Motor neuron (in vitro differentiated cells): ENCODE data around the gene ARHGAP9. TPM values are rescaled to one million over a fixed set of nuclear protein-coding genes. Genes with fewer than 3 reads are reported as not detected.

ENCODE experiments used
- ATAC-seq, 8 experiments: fragments of 200-7000 bp; cut with Tn5 transposase; replicated peaks in 6 of 8; 2 replicates each; pipeline ENCODE4 v1.8.0; 2021; ENCODE audit warnings: mild to moderate bottlenecking in 8 of 8, moderate library complexity in 8 of 8
- H3K27ac ChIP-seq, 2 donors: fragments of 250-450 bp; sonication (Bioruptor Pico); 2 replicates each; pipeline ENCODE4 v1.9.0; 2021; ENCODE audit warnings: antibody characterized with exemption in 2 of 2, mild to moderate bottlenecking in 2 of 2, moderate library complexity in 1 of 2
- H3K4me1 ChIP-seq, 2 donors: fragments of 250-450 bp; sonication (Bioruptor Pico); replicated peaks in 1 of 2; 2 replicates each; pipeline ENCODE4 v1.6.1; 2021; ENCODE audit warnings: antibody characterized with exemption in 2 of 2, mild to moderate bottlenecking in 2 of 2, moderate library complexity in 1 of 2
- H3K4me3 ChIP-seq, 5 donors: fragments of 250-450 bp; sonication (Bioruptor Pico); 2 replicates each; pipeline ENCODE4 v1.9.0; 2021; ENCODE audit warnings: antibody characterized with exemption in 5 of 5, mild to moderate bottlenecking in 5 of 5, moderate library complexity in 4 of 5
- WGBS, 10 experiments: fragments of 450-650 bp; shearing (Covaris generic); methylation state at CpG; one replicate each; pipeline ENCODE4 v1.0.0; 2022; 5-methylcytosine and 5-hydroxymethylcytosine counted together
- in situ Hi-C, 9 experiments: fragments of 400-800 bp; cut with MboI; loops; one replicate each; pipeline ENCODE4 v1.15.0; 2021; ENCODE audit warnings: low sequenced_read_pairs in 9 of 9, low pct_unique_long_range_greater_than_20kb in 2 of 9; ENCODE audit not compliant: unreplicated experiment in 9 of 9
- total RNA-seq, 8 experiments: library from RNA; unstranded; fragments of 300-600 nt; gene quantifications; 2 replicates each; pipeline versions ENCODE4 v1.2.3 to v1.2.4, GENCODE V29; 2022

ARHGAP9 gene
- total RNA-seq, 8 experiments from 2014 or later: 0.45 to 6.2 (median 2.0) TPM

DNA sequence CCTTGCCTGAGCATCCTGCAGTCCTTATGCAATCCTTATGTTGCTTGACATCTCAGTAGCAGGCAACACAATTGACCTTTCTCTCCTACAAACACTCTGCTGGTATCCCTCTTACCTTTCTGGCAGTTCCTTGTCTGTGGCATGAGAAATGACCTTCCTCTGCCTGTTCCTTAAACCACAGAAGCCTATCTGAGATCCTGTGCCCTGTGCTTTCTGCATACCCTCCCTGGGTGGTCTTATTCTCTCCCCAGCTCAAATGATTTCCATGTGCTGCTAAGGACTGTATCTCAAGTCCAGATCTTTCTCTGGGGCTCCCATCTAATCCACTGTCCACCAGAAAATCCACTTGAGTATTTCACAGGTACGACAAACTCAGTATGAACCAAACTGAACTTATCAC is 2.0 kb upstream of the ARHGAP9 start:
- peaks cover 0 to 3% of the 10 kb centered on the region in 2 donors for H3K4me1 ChIP-seq
- WGBS, 10 experiments: 22 to 100% (median 83%) methylated on average over 1 of the region's 1 CpG; no CpG with 5 or more reads in 3 of the 10 experiments
- H3K27ac ChIP-seq: no peak overlapping the region
- no peak for ATAC-seq
- in situ Hi-C loops: no loop called here
- no peak overlapping the region for H3K4me3 ChIP-seq

DNA sequence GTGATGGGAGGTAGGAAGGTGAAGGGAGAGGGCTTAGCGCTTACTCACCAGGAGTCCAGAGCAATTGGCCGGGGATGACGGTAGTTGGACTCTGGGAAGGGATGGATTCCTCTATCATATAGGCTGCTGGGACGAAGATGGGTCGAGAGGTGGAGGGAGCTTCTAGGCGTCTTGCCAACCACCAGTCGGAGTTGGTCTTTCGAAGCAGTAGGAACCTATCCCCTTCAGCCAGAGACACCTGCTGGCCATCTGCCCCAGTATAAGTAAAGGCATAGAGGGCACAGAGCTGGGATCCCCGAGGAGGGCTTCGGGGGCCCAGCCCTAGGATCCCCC is 657 bp downstream of the ARHGAP9 start:
- Histone ChIP-seq H3K4me3 (no peak overlapping the region), H3K4me1 (peaks cover 0 to 13% of the 10 kb centered on the region in 2 donors), H3K27ac (no peak overlapping the region)
- ATAC-seq: no peak
- in situ Hi-C loops: no loop called here
- 82 to 100% (median 90%) methylated on average over 1 to 6 of the region's 10 CpGs; no CpG with 5 or more reads in 3 of the 10 experiments for WGBS, 10 experiments

DNA sequence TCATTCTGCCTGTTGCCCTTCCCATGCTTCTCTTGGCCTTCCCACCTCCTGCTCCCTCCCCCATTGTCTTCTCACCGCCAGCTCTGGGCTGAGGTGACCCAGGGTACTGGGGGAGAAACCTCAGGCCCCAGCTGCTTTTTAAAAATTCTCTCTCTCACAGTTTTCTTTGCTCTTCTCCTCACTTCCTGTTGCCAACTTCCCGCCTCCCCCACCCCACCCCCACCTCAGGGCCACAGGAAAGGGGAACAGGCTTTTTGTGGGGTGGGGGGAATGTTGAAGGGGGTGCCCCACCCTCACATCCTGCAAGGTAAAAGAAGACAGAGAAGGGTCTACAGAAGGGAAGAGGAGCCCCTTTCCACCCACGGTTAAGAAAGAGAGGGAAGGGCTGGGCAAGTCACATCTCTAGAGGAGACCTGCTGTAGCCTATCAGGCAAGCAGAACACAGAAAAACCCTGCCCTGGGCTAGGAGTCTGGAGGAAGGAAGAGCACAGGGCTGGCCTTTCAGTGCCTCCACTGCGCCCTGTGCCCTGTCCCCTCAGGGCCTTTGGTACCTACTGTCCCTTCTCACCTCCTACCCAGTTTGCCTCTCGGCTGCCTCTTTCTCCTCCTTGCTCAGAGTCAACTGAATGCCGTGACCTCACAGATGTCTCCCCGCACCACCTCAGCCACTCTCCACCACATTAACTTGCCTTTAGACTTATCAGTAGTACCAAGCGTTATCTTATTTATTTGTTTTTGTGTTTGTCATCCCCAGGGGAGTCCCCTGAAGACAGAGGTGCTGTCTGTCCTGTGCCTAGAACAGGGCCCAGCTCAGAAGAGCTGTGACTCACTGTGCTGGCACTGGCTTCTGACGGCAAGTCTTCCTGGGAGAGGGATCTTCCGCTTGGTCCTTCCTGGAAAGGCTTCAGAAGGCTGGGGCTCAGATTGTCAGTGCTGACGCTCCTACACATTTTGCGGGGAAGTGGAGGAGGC is 1.7 kb downstream of the ARHGAP9 start:
- Histone ChIP-seq H3K4me3 (no peak overlapping the region), H3K4me1 (peaks cover 0 to 13% of the 10 kb centered on the region in 2 donors), H3K27ac (no peak overlapping the region)
- ATAC-seq: no peak
- WGBS, 10 experiments: 54 to 80% (median 78%) methylated on average over 1 to 4 of the region's 12 CpGs; no CpG with 5 or more reads in 5 of the 10 experiments
- in situ Hi-C loops: no loop called here

DNA sequence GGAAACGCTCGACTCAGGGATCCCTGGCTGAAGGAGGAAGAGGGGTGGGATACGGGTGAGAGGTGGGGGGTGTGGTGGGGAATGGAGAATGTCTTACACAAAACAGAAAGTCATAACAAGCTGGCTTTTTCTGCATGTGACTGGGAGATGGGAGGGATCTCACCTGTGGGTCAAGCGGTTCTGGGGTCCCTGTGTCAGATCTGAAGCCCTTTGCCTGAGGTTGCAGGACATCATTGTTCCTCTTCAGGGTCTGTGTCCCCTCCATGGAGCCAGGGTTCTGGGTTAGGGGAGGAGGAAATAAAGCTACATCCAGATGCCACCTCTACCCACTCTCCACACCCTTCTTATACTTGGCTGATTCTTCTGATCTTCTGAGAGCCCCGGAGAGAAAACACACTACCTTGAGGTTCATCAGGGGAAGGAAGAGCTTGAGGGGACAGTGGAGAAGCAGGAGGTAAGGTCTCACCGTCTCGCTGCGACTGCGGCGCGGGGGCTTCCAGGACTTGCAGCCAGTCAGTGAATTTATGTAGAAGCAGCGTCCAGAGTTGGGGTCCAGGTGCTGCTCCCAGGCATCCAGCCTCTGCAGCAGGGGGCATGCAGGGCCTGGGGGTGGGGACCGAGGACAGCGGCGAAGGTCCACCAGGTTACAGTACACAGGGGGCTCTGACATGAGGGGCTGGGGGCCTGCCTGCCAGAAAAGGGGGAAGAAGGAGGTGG is 2.5 kb downstream of the ARHGAP9 start:
- 79 to 100% (median 91%) methylated on average over 1 to 6 of the region's 15 CpGs; no CpG with 5 or more reads in 6 of the 10 experiments for WGBS, 10 experiments
- peaks cover 0 to 13% of the 10 kb centered on the region in 2 donors for H3K4me1 ChIP-seq
- no peak for ATAC-seq
- H3K4me3 ChIP-seq: no peak overlapping the region
- in situ Hi-C loops: no loop called here
- H3K27ac ChIP-seq: no peak overlapping the region

DNA sequence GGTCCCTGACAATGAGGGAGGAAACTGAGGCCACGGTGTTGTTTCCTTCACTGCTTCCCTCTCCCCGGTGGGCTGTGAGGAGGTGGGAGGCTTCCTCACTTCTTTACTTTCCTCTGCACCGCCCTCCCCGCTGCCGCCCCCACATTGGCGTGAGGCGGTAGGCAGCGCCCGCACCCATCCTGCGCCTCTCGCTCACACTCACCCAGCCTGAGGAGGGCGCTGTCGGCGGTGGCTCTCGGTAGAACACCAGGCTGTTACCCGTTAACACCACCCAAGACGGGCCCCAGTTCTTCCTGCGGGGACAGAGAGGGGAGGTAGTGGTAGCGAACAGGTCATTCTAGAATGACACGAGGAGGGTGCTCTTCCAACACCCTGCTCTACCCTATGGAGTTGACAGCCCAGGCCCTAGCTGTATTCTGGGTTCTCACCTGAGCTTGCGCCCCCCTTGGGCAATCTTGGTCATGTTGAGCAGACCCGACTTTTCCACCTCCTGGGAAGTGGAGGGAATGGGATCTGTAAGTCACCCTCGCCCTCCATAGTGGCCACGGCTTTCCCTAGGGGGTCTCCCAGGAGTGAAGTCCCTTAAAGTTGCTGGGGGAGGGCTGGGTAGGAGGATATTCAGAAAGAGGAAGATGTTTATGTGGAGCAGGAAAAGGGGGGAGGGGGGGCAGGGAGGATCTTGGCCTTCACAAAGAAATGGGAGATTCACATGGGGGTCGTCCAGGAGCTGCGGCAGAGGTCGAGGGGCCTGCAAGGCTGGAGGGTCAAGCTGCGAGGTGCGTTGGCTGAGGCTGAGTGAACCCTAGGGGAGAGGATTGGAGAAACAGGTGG is 3.3 kb downstream of the ARHGAP9 start:
- peak in 5 of 8 experiments; percentile 5 to 48 (median 18) for ATAC-seq
- in situ Hi-C loops: no loop called here
- peak overlapping the region in 3 of 5 donors; percentile 13 to 24 (median 18) for H3K4me3 ChIP-seq
- 15 to 90% (median 37%) methylated on average over 1 to 4 of the region's 29 CpGs; no CpG with 5 or more reads in 6 of the 10 experiments for WGBS, 10 experiments
- H3K27ac ChIP-seq: no peak overlapping the region
- peaks cover 0 to 13% of the 10 kb centered on the region in 2 donors for H3K4me1 ChIP-seq

DNA sequence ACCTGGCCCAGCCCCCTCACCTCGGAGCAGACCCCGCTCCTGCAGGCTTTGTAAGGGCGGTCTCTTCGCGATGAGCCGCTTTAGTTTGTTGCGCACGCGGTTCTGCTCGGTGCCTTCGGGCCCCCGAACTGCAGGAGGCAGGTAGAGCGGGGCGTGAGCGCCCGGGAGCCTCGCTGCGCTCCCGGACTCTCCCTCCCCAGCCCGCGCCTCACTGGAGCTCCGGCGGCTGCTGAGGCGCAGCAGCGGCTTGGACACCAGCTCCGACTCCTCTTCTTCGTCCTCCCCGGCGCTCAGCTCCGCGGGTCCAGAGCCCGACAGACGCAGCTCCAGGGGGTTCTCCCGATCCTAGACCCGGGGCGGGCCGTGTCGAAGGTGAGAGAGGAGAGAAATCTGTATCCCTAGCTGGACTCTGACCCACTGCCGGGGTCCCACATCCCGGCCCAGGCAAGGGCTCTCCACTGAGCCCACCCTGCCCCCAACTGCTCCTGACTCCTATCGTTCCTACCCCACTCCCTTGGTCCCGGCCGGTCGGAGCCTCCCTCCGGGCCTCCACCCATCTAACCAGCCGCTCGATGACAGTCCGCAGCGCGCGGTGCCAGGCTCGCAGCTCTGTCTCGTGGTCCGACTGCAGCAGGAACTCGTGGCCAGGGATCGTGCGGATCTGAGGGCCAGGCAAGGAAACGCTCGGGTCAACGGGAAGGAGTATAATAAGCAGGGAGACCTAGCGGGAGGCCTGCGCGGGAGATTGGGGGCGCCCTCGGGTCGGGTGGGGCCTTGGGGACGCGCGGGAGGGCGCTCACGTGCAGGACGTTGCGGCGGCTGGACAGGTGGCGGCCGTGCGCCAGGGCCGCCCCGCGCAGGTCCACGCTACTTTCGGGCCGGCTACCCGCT is 4.2 kb downstream of the ARHGAP9 start:
- ATAC-seq: peak; percentile 80 to 93 (median 87)
- H3K27ac ChIP-seq: no peak overlapping the region
- peak overlapping the region; percentile 10 to 24 (median 18) for H3K4me3 ChIP-seq
- peaks cover 0 to 13% of the 10 kb centered on the region in 2 donors for H3K4me1 ChIP-seq
- in situ Hi-C loops: no loop called here
- 4 to 80% (median 7%) methylated on average over 1 to 18 of the region's 84 CpGs; no CpG with 5 or more reads in 5 of the 10 experiments for WGBS, 10 experiments

DNA sequence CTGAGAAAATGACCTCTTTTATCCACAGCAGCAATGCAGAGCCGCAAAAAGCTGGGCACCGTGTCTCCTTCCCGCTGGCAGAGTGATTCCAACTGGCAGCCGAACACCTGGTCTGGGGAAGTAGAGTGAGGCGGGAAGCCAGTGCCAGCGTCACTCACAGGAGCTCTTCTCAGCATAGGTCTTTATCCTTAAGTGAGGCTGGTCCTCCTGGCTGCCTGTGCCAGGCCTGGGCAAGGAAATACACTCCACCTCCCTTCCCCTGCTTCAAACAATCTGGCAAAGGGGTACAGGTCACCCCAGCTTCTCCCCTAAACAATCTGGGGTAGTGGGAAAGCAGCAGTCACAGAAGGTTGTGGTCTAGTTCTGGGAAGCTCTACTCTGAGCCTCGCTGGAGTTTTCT is 4.8 kb downstream of the ARHGAP9 start:
- H3K27ac ChIP-seq: no peak overlapping the region
- H3K4me3 ChIP-seq: no peak overlapping the region
- peaks cover 0 to 13% of the 10 kb centered on the region in 2 donors for H3K4me1 ChIP-seq
- in situ Hi-C loops: loop anchor here in 1 of 9 experiments (25.0 kb wide), 1 partner anchor 238 kb away; the partner anchor contains the start of gene SHMT2
- no peak for ATAC-seq
- 50 to 94% (median 67%) methylated on average over 2 to 6 of the region's 7 CpGs; no CpG with 5 or more reads in 4 of the 10 experiments for WGBS, 10 experiments

DNA sequence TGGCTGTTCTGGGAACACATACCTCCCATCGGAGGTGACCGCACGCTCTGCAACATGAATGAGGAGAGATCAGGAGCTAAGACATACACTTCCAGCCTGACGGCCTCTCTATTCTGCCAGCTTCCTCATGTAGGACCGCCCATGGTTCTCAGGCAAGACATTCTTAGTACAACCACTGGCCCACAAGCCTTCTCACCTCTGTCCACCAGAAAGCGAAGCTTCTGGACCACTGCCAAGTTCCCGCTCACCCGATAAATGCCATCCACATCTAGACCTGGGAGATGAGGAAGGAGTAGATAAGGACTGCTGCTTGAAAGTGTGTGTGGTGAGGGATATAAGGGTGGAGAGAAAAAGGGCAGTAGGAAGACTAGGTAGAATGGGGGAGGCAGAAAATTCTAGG is 5.2 kb downstream of the ARHGAP9 start:
- no peak overlapping the region for H3K4me3 ChIP-seq
- in situ Hi-C loops: loop anchor here in 1 of 9 experiments (25.0 kb wide), 1 partner anchor 237 kb away; the partner anchor contains the start of gene SHMT2
- 60 to 100% (median 85%) methylated on average over 2 to 5 of the region's 8 CpGs; no CpG with 5 or more reads in 2 of the 10 experiments for WGBS, 10 experiments
- no peak for ATAC-seq
- H3K4me1 ChIP-seq: peaks cover 0 to 13% of the 10 kb centered on the region in 2 donors
- no peak overlapping the region for H3K27ac ChIP-seq

DNA sequence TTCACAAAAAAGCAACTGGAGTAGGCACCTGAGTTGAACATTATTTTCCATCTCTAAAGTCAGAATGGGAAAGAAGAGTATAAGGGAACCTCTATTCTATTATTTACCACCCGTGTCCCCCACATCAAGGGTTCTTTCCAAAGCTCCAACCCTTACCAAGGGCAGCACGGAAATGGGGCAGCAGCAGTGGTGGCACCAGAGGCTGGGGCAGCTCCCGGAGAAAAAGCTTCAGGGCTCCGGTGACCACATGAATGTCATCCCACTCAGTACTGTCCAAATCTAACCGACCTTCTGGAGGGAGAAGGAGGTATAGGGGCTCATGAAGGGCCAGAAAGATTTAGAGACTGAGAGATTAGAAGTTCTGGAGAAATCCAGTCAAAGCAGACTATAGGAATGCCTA is 5.8 kb downstream of the ARHGAP9 start:
- H3K27ac ChIP-seq: no peak overlapping the region
- in situ Hi-C loops: loop anchor here in 1 of 9 experiments (25.0 kb wide), 1 partner anchor 237 kb away; the partner anchor contains the start of gene SHMT2
- peaks cover 0 to 13% of the 10 kb centered on the region in 2 donors for H3K4me1 ChIP-seq
- no peak for ATAC-seq
- WGBS, 10 experiments: 47 to 83% (median 66%) methylated on average over 1 to 5 of the region's 5 CpGs; no CpG with 5 or more reads in 4 of the 10 experiments
- no peak overlapping the region for H3K4me3 ChIP-seq

DNA sequence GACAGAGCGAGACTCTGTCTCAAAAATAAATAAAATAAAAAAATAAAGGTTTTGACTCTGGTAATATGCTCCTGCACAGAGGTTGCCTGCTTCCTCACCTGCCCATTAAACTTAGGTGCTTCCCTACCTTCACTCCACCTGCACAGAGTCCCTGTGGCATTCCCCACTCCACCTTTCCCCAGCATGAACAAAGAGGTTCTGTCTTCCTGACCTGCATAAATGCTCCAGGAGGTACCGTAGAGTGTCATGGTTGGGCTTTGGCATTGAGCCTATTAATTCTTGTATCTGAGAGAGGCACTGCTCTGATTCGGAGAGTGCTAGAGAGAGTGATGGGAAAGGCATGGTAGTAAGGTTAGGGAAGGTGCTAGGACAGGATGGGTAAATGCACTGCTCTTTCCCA is 6.3 kb downstream of the ARHGAP9 start:
- peaks cover 0 to 13% of the 10 kb centered on the region in 2 donors for H3K4me1 ChIP-seq
- in situ Hi-C loops: loop anchor here in 1 of 9 experiments (25.0 kb wide), 1 partner anchor 236 kb away; the partner anchor contains the start of gene SHMT2
- no peak overlapping the region for H3K27ac ChIP-seq
- ATAC-seq: no peak
- 0 to 100% (median 63%) methylated on average over 1 to 3 of the region's 3 CpGs; no CpG with 5 or more reads in 1 of the 10 experiments for WGBS, 10 experiments
- no peak overlapping the region for H3K4me3 ChIP-seq

DNA sequence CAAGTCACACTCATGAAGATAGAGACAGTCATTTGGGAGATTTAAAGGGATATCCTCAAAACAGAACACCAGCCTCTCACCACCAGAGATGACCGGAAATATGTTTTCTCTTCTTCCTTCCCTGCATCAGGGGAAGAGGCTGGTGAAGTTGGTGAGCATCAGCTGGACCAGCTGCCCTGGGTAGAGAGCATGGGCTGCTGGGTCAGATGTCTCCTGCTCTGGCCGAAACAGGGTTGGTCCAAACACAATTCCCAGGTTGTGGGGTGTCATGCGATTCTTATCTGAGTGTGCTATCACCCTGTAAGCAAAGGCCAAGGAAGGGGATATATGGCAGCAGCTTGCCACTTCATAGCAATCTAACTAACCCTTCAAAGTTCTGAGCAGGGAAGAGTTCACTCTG is 7.3 kb downstream of the ARHGAP9 start:
- in situ Hi-C loops: loop anchor here in 1 of 9 experiments (25.0 kb wide), 1 partner anchor 235 kb away; the partner anchor contains the start of gene SHMT2
- H3K27ac ChIP-seq: no peak overlapping the region
- WGBS, 10 experiments: 58 to 100% (median 93%) methylated on average over 1 to 3 of the region's 3 CpGs; no CpG with 5 or more reads in 3 of the 10 experiments
- H3K4me1 ChIP-seq: peaks cover 0 to 11% of the 10 kb centered on the region in 2 donors
- no peak overlapping the region for H3K4me3 ChIP-seq
- no peak for ATAC-seq
